Suprapubic skin (tissue), 4 donors: ENCODE measurements around the gene FES.
A peak's percentile ranks its signal among the peaks of the same experiment; 100 is the strongest.

Experiments
- CTCF ChIP-seq, 2 donors: fragments of 200-600 bp in 1 of 2; fragments of 450-650 bp in 1 of 2; sonication (generic) in 1 of 2; IDR thresholded peaks; one replicate each; pipeline ENCODE4 v1.5.1; 2016 to 2019; ENCODE audit warnings: antibody characterized with exemption in 2 of 2, mild to moderate bottlenecking in 1 of 2, moderate library complexity in 1 of 2
- EP300 ChIP-seq: sonication (generic); formaldehyde crosslinking; IDR thresholded peaks from one replicate; pipeline ENCODE4 v1.6.1; 2017; ENCODE audit warnings: antibody characterized with exemption
- POLR2A ChIP-seq, 2 donors: fragments of 450-650 bp; IDR thresholded peaks; one replicate each; pipeline ENCODE4 v1.6.1; 2017; ENCODE audit warnings: antibody characterized with exemption in 2 of 2, mild to moderate bottlenecking in 2 of 2, moderate library complexity in 2 of 2
- POLR2AphosphoS5 ChIP-seq, 3 donors: sonication (generic); formaldehyde crosslinking; IDR thresholded peaks; one replicate each; pipeline ENCODE4 v1.6.1; 2017; ENCODE audit warnings: antibody characterized with exemption in 3 of 3

- TF ChIP-seq CTCF (IDR thresholded peaks at IDR 0.05) (no peak), POLR2A (IDR thresholded peaks at IDR 0.05) (no peak), POLR2AphosphoS5 (IDR thresholded peaks at IDR 0.05) (peak in 2 of 3 donors; percentile 48 to 64), EP300 (no peak)
Measured at GRCh38 chr15:90869601-90870353, 14.5 kb upstream of the FES start.
